Activated T-helper 1 cell treated with anti-CD3 and anti-CD28 coated beads, Interleukin-12 subunit alpha, Interleukin-12 subunit beta, Interleukin-2, Interleukin-4 antibody, amounts not matched to agents 30 ng/mL and 10 ng/mL and 1 ng/mL, durations not matched to agents 14 hours and 24 hours and 36 hours (primary cell): ENCODE results near the gene ATP6V1G2. TPM values are rescaled to one million over a fixed set of nuclear protein-coding genes. Genes with fewer than 3 reads are reported as not detected.

Source experiments
- DNase-seq: peaks from one replicate; pipeline ENCODE4 v3.0.0; 2021; ENCODE audit warnings: low spot score
- H3K27ac Mint-ChIP-seq: one replicate; pipeline ENCODE4 v1.8.0; 2021; ENCODE audit warnings: mild to moderate bottlenecking, mixed read lengths
- H3K27me3 Mint-ChIP-seq: one replicate; pipeline ENCODE4 v1.8.0; 2022; ENCODE audit warnings: mild to moderate bottlenecking, moderate library complexity, mixed read lengths; ENCODE audit not compliant: insufficient read depth
- H3K36me3 Mint-ChIP-seq: one replicate; pipeline ENCODE4 v1.8.0; 2021; ENCODE audit warnings: low read depth, mixed read lengths
- H3K4me1 Mint-ChIP-seq: one replicate; pipeline ENCODE4 v1.8.0; 2021; ENCODE audit warnings: low read depth, mixed read lengths
- H3K4me3 Mint-ChIP-seq: one replicate; pipeline ENCODE4 v1.8.0; 2021; ENCODE audit warnings: mild to moderate bottlenecking, moderate library complexity, mixed read lengths
- H3K9me3 Mint-ChIP-seq: one replicate; pipeline ENCODE4 v1.8.0; 2021; ENCODE audit warnings: mixed read lengths
- intact Hi-C: fragments of 100-400 bp; cut with micrococcal nuclease; formaldehyde crosslinking; loops from one replicate; pipeline ENCODE4 v1.15.1; 2024
- total RNA-seq: library from RNA; stranded (reverse); gene quantifications from 2 replicates; pipeline ENCODE4 v1.2.3, GENCODE V29; 2022

ATP6V1G2 gene
- total RNA-seq, 1 donor from 2014 or later, result 1.4 TPM

DNA sequence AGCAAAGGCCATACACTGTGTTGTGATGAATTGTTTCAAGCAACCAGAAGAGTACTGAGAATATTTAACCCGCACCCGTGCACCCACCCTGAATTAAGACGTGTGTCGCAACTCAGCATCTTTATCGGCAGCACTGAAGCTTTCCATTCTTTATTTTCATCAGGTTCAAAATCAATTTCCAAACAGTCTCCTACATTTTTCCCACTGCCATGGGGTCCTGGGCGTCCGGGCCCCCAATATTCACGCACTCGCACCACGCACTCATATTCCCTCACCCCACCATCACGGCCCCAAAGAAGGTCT, 34.0 kb upstream of the ATP6V1G2 start:
- intact Hi-C loops, result loop anchor here (1.0 to 2.0 kb wide), 4 partner anchors 18 to 72 kb away; partner anchors contain the start of genes BAG6, DDX39B and NFKBIL1
- H3K4me3 Mint-ChIP-seq, result peak overlapping the region; percentile 92
- DNase-seq, result no peak
- no peaks in the 10 kb centered on the region for H3K9me3 Mint-ChIP-seq
- H3K27me3 Mint-ChIP-seq, result no peaks in the 10 kb centered on the region
- peaks cover 60% of the 10 kb centered on the region for H3K4me1 Mint-ChIP-seq
- peak overlapping the region; percentile 93 for H3K27ac Mint-ChIP-seq
- peaks cover 60% of the 10 kb centered on the region for H3K36me3 Mint-ChIP-seq

DNA sequence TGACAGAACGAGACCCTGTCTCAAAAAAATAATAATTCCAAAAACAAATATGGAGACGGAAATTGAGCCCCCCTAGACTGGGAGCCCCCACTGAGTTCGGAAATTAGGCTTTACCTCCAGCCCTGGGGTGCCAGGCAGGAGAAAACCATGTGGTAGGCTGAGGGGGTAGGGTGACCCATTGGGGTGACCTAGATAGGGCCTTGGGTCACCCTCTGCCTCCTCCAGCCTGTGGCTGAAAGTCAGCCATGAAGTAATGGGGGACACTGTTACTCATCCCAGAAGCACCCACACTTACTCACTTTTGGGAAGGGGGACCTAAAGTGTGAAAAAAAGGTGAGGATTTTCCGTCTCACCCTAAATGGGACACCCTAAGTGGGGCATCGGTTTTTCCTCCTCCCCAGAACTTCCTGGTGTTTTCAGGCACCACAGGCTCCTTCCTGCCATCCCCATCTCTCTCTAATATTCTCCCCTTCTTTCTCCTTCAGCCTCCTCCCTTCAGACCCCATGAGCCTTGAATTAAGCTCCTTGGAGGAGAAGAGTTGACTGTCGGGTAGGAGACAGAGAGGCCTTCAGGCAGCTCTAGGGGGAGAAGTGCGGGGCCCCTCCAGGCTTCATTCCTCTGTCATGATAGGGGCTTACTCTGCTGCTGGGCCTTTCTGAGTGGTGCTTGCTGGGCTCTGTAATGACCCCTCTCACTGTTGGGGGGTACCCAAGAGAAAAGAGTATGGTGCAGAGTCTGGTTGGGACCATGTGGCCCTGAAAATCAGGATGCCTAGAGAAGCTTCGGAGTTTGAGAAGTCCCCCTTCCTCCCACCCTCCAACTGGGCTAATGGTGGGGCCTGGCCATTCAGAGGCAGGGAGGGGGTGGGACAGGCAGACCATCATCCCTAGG, 33.4 kb upstream of the ATP6V1G2 start:
- intact Hi-C loops, result loop anchor here (1.0 to 5.0 kb wide), 5 partner anchors 19 to 382 kb away; partner anchors contain the start of genes BAG6, DDX39B and NFKBIL1
- H3K9me3 Mint-ChIP-seq, result no peaks in the 10 kb centered on the region
- DNase-seq, result no peak

DNA sequence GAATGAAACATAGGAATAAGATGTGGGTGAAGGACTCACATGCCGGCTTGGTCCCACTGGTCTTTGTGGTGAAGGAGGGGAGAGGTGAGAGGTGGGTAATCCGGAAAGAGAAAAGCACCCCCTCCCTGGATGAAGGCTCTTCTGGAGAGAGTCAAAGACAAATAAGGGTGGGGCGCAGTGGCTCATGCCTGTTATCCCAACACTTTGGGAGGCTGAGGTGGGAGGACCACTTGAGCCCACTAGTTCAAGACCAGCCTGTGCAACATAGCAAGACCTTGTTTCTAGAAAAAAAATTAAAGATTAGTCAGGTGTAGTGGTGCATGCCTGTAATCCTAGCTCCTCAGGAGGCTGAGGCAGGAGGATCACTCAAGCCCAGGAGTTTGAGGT, 32.7 kb upstream of the ATP6V1G2 start:
- H3K27me3 Mint-ChIP-seq, result no peaks in the 10 kb centered on the region
- peaks cover 62% of the 10 kb centered on the region for H3K4me1 Mint-ChIP-seq
- H3K4me3 Mint-ChIP-seq, result peak overlapping the region; percentile 92
- no peaks in the 10 kb centered on the region for H3K9me3 Mint-ChIP-seq
- intact Hi-C loops, result loop anchor here (5.0 kb wide), 1 partner anchor 382 kb away; no protein-coding TSS in a partner anchor
- peak overlapping the region; percentile 93 for H3K27ac Mint-ChIP-seq
- DNase-seq, result no peak
- peaks cover 66% of the 10 kb centered on the region for H3K36me3 Mint-ChIP-seq

More for the DNA sequence above, 33.4 kb upstream of the ATP6V1G2 start:
- Mint-ChIP-seq H3K4me1 (peaks cover 60% of the 10 kb centered on the region), H3K4me3 (peak overlapping the region; percentile 92), H3K27ac (peak overlapping the region; percentile 93), H3K27me3 (no peaks in the 10 kb centered on the region), H3K36me3 (peaks cover 62% of the 10 kb centered on the region)

- Mint-ChIP-seq H3K27ac (peak overlapping the region; percentile 93), H3K4me1 (peaks cover 69% of the 10 kb centered on the region), H3K4me3 (peak overlapping the region; percentile 92), H3K36me3 (peaks cover 69% of the 10 kb centered on the region), H3K9me3 (no peaks in the 10 kb centered on the region), H3K27me3 (no peaks in the 10 kb centered on the region)
- DNase-seq, result no peak
- intact Hi-C loops, result loop anchor here (5.0 kb wide), 1 partner anchor 381 kb away; no protein-coding TSS in a partner anchor
These were observed 32.0 kb upstream of the ATP6V1G2 start for GRCh38 chr6:31578184-31579118.

DNA sequence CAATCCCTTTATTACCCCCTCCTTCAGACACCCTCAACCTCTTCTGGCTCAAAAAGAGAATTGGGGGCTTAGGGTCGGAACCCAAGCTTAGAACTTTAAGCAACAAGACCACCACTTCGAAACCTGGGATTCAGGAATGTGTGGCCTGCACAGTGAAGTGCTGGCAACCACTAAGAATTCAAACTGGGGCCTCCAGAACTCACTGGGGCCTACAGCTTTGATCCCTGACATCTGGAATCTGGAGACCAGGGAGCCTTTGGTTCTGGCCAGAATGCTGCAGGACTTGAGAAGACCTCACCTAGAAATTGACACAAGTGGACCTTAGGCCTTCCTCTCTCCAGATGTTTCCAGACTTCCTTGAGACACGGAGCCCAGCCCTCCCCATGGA, 31.2 kb upstream of the ATP6V1G2 start:
- intact Hi-C loops, result loop anchor here (5.0 kb wide), 1 partner anchor 380 kb away; no protein-coding TSS in a partner anchor
- no peaks in the 10 kb centered on the region for H3K27me3 Mint-ChIP-seq
- peak overlapping the region; percentile 92 for H3K4me3 Mint-ChIP-seq
- no peak for DNase-seq
- H3K36me3 Mint-ChIP-seq, result peaks cover 71% of the 10 kb centered on the region
- H3K4me1 Mint-ChIP-seq, result peaks cover 72% of the 10 kb centered on the region
- H3K9me3 Mint-ChIP-seq, result no peaks in the 10 kb centered on the region
- peak overlapping the region; percentile 81 for H3K27ac Mint-ChIP-seq

DNA sequence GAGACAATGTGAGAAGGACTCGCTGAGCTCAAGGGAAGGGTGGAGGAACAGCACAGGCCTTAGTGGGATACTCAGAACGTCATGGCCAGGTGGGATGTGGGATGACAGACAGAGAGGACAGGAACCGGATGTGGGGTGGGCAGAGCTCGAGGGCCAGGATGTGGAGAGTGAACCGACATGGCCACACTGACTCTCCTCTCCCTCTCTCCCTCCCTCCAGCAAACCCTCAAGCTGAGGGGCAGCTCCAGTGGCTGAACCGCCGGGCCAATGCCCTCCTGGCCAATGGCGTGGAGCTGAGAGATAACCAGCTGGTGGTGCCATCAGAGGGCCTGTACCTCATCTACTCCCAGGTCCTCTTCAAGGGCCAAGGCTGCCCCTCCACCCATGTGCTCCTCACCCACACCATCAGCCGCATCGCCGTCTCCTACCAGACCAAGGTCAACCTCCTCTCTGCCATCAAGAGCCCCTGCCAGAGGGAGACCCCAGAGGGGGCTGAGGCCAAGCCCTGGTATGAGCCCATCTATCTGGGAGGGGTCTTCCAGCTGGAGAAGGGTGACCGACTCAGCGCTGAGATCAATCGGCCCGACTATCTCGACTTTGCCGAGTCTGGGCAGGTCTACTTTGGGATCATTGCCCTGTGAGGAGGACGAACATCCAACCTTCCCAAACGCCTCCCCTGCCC, 30.6 kb upstream of the ATP6V1G2 start:
- intact Hi-C loops, result loop anchor here (1.0 to 5.0 kb wide), 2 partner anchors 9 to 380 kb away; no protein-coding TSS in a partner anchor
- Mint-ChIP-seq H3K9me3 (no peaks in the 10 kb centered on the region), H3K36me3 (peaks cover 74% of the 10 kb centered on the region), H3K27ac (peak overlapping the region; percentile 81), H3K4me1 (peaks cover 73% of the 10 kb centered on the region), H3K27me3 (no peaks in the 10 kb centered on the region), H3K4me3 (peak overlapping the region; percentile 92)
- DNase-seq, result peak; percentile 59

GRCh38 chr6:31575952-31576685, 29.7 kb upstream of the ATP6V1G2 start:
- Mint-ChIP-seq H3K9me3 (no peaks in the 10 kb centered on the region), H3K4me3 (peak overlapping the region; percentile 92), H3K27ac (peak overlapping the region; percentile 81), H3K4me1 (peaks cover 78% of the 10 kb centered on the region), H3K27me3 (peaks cover 2% of the 10 kb centered on the region), H3K36me3 (peaks cover 67% of the 10 kb centered on the region)
- intact Hi-C loops, result loop anchor here (1.0 to 5.0 kb wide), 5 partner anchors 8 to 379 kb away; partner anchors contain the start of genes NFKBIL1 and PRRC2A
- no peak for DNase-seq

GRCh38 chr6:31575335-31575901, 29.0 kb upstream of the ATP6V1G2 start, which contains the start of gene TNF:
Gene TNF, plus strand, starts transcription at chr6:31575565. Its CDS starts 177 bp downstream, at chr6:31575742.
- intact Hi-C loops, result loop anchor here (1.0 to 5.0 kb wide), 4 partner anchors 16 to 378 kb away; partner anchors contain the start of genes NFKBIL1 and PRRC2A
- DNase-seq, result peak; percentile 85
- H3K9me3 Mint-ChIP-seq, result no peaks in the 10 kb centered on the region
- peaks cover 61% of the 10 kb centered on the region for H3K36me3 Mint-ChIP-seq
- H3K4me1 Mint-ChIP-seq, result peaks cover 81% of the 10 kb centered on the region
- peak within 1 kb of the TSS; percentile 92 for H3K4me3 Mint-ChIP-seq
- H3K27me3 Mint-ChIP-seq, result peaks cover 2% of the 10 kb centered on the region
- peak within 1 kb of the TSS; percentile 81 for H3K27ac Mint-ChIP-seq

DNA sequence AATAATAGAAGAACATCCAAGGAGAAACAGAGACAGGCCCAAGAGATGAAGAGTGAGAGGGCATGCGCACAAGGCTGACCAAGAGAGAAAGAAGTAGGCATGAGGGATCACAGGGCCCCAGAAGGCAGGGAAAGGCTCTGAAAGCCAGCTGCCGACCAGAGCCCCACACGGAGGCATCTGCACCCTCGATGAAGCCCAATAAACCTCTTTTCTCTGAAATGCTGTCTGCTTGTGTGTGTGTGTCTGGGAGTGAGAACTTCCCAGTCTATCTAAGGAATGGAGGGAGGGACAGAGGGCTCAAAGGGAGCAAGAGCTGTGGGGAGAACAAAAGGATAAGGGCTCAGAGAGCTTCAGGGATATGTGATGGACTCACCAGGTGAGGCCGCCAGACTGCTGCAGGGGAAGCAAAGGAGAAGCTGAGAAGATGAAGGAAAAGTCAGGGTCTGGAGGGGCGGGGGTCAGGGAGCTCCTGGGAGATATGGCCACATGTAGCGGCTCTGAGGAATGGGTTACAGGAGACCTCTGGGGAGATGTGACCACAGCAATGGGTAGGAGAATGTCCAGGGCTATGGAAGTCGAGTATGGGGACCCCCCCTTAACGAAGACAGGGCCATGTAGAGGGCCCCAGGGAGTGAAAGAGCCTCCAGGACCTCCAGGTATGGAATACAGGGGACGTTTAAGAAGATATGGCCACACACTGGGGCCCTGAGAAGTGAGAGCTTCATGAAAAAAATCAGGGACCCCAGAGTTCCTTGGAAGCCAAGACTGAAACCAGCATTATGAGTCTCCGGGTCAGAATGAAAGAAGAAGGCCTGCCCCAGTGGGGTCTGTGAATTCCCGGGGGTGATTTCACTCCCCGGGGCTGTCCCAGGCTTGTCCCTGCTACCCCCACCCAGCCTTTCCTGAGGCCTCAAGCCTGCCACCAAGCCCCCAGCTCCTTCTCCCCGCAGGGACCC, 28.0 kb upstream of the ATP6V1G2 start:
- Mint-ChIP-seq H3K27ac (peak overlapping the region; percentile 81), H3K9me3 (no peaks in the 10 kb centered on the region), H3K27me3 (peaks cover 2% of the 10 kb centered on the region), H3K4me1 (peaks cover 81% of the 10 kb centered on the region), H3K36me3 (peaks cover 55% of the 10 kb centered on the region), H3K4me3 (peak overlapping the region; percentile 92)
- no peak for DNase-seq
- intact Hi-C loops, result loop anchor here (1.0 to 5.0 kb wide), 6 partner anchors 15 to 1278 kb away; partner anchors contain the start of genes CLIC1, NFKBIL1, PRRC2A and PSMB9

DNA sequence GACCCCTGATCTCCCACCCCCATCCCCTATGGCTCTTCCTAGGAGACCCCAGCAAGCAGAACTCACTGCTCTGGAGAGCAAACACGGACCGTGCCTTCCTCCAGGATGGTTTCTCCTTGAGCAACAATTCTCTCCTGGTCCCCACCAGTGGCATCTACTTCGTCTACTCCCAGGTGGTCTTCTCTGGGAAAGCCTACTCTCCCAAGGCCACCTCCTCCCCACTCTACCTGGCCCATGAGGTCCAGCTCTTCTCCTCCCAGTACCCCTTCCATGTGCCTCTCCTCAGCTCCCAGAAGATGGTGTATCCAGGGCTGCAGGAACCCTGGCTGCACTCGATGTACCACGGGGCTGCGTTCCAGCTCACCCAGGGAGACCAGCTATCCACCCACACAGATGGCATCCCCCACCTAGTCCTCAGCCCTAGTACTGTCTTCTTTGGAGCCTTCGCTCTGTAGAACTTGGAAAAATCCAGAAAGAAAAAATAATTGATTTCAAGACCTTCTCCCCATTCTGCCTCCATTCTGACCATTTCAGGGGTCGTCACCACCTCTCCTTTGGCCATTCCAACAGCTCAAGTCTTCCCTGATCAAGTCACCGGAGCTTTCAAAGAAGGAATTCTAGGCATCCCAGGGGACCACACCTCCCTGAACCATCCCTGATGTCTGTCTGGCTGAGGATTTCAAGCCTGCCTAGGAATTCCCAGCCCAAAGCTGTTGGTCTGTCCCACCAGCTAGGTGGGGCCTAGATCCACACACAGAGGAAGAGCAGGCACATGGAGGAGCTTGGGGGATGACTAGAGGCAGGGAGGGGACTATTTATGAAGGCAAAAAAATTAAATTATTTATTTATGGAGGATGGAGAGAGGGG, 27.1 kb upstream of the ATP6V1G2 start:
- Mint-ChIP-seq H3K27me3 (peaks cover 2% of the 10 kb centered on the region), H3K36me3 (peaks cover 46% of the 10 kb centered on the region), H3K9me3 (no peaks in the 10 kb centered on the region), H3K27ac (peak overlapping the region; percentile 81), H3K4me3 (peak overlapping the region; percentile 92), H3K4me1 (peaks cover 81% of the 10 kb centered on the region)
- DNase-seq, result no peak
- intact Hi-C loops, result loop anchor here (2.0 to 5.0 kb wide), 3 partner anchors 47 to 1279 kb away; partner anchors contain the start of genes CLIC1, PRRC2A, PSMB9 and TAP1
